Putamen (tissue), 1 donor: ENCODE results near the gene DEPDC5.

Experiments
- DNase-seq: peaks from one replicate; pipeline ENCODE4 v3.0.0-alpha.2; 2016; ENCODE audit warnings: low spot score

The DEPDC5 gene

DNA sequence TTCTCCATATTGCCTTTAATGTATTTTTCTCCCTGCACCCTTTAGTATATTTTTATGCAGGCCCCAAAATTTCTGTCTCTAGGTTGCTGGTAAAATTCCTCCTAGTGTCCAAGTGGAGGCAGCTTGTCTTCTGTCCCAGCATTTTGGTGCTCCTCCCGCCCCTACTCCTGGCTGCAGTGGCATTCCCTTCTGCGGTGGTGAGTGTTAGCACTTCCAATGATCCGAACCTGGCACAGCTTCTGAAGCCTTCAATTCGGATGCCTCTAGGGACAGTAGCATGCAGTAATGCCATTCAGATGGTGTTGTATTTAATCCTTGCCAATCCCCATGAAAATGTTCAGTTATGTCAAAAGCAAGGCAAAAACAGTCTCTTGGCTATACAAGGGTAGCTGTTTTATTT is 196.4 kb downstream of the DEPDC5 start:
- DNase-seq = no peak

GRCh38 chr22:31951194-31952093 is 197.6 kb downstream of the DEPDC5 start:
- no peak for DNase-seq

GRCh38 chr22:31952094-31952401 is 198.2 kb downstream of the DEPDC5 start:
- no peak for DNase-seq

- DNase-seq = no peak
Observed at GRCh38 chr22:31952472-31952871, 198.7 kb downstream of the DEPDC5 start.

GRCh38 chr22:31953261-31953660 is 199.4 kb downstream of the DEPDC5 start:
- DNase-seq = no peak

GRCh38 chr22:31954535-31955523 is 201.0 kb downstream of the DEPDC5 start:
- DNase-seq = no peak

GRCh38 chr22:31956360-31956759 is 202.5 kb downstream of the DEPDC5 start:
- DNase-seq = no peak
